ENCODE measurements around the gene FAM118B. TPM values are rescaled to one million over a fixed set of nuclear protein-coding genes. Genes with fewer than 3 reads are reported as not detected.

Gene FAM118B
- total RNA-seq, 2 experiments from 2014 or later, result 9.4 to 11.9 TPM

GRCh38 chr11:126277322-126277721, 65.7 kb downstream of the FAM118B start:
- H3K4me3 Mint-ChIP-seq, result no peak overlapping the region
- H3K27ac Mint-ChIP-seq, result no peak overlapping the region
- no peaks in the 10 kb centered on the region for H3K9me3 Mint-ChIP-seq
- ChIA-PET CTCF (interaction anchor here (2.0 kb wide), 1 partner anchor 8 kb away, joined by 7 read pairs; the partner anchor contains the start of gene FOXRED1), POLR2A (no interaction called here)
- peaks cover 36% of the 10 kb centered on the region for H3K4me1 Mint-ChIP-seq
- no peaks in the 10 kb centered on the region for H3K27me3 Mint-ChIP-seq
- peaks cover 33% of the 10 kb centered on the region for H3K36me3 Mint-ChIP-seq (ENCODE audit: low read depth)
- no peak for DNase-seq

- H3K9me3 Mint-ChIP-seq, result no peaks in the 10 kb centered on the region
- no peak overlapping the region for H3K4me3 Mint-ChIP-seq
- DNase-seq, result no peak
- CTCF ChIA-PET, result interaction anchor here (2.0 kb wide), 1 partner anchor 8 kb away, joined by 7 read pairs; the partner anchor contains the start of gene FOXRED1
- peaks cover 30% of the 10 kb centered on the region for H3K36me3 Mint-ChIP-seq (ENCODE audit: low read depth)
- H3K27ac Mint-ChIP-seq, result no peak overlapping the region
- H3K4me1 Mint-ChIP-seq, result peaks cover 36% of the 10 kb centered on the region
- POLR2A ChIA-PET, result no interaction called here
- no peaks in the 10 kb centered on the region for H3K27me3 Mint-ChIP-seq
These were observed 66.2 kb downstream of the FAM118B start for GRCh38 chr11:126277780-126278179.

GRCh38 chr11:126279191-126279590, 67.6 kb downstream of the FAM118B start:
- H3K4me3 Mint-ChIP-seq, result no peak overlapping the region
- peaks cover 42% of the 10 kb centered on the region for H3K4me1 Mint-ChIP-seq
- H3K27ac Mint-ChIP-seq, result no peak overlapping the region
- H3K9me3 Mint-ChIP-seq, result no peaks in the 10 kb centered on the region
- ChIA-PET POLR2A (no interaction called here), CTCF (interaction anchor here (2.0 kb wide), 1 partner anchor 9 kb away, joined by 7 read pairs; the partner anchor contains the start of gene FOXRED1)
- DNase-seq, result no peak
- H3K36me3 Mint-ChIP-seq (ENCODE audit: low read depth), result peaks cover 24% of the 10 kb centered on the region
- no peaks in the 10 kb centered on the region for H3K27me3 Mint-ChIP-seq

GRCh38 chr11:126280595-126280994, 69.0 kb downstream of the FAM118B start:
- POLR2A ChIA-PET, result no interaction called here
- peak overlapping the region; percentile 71 for H3K27ac Mint-ChIP-seq
- no peaks in the 10 kb centered on the region for H3K9me3 Mint-ChIP-seq
- H3K27me3 Mint-ChIP-seq, result no peaks in the 10 kb centered on the region
- H3K4me1 Mint-ChIP-seq, result peaks cover 49% of the 10 kb centered on the region
- CTCF ChIA-PET, result interaction anchor here (0.7 to 1.7 kb wide), 3 partner anchors 16 to 69 kb away, joined by 3 to 4 read pairs (median 3); partner anchors contain the start of genes FAM118B and RPUSD4
- no peak overlapping the region for H3K4me3 Mint-ChIP-seq
- DNase-seq, result no peak
- peaks cover 14% of the 10 kb centered on the region for H3K36me3 Mint-ChIP-seq (ENCODE audit: low read depth)

- CTCF ChIA-PET, result interaction anchor here (0.7 to 1.7 kb wide), 8 partner anchors 8 to 70 kb away, joined by 3 to 14 read pairs (median 3); partner anchors contain the start of genes FAM118B and RPUSD4
- Mint-ChIP-seq H3K4me3 (peak overlapping the region; percentile 88), H3K9me3 (no peaks in the 10 kb centered on the region), H3K27ac (peak overlapping the region; percentile 55), H3K36me3 (ENCODE audit: low read depth) (peaks cover 9% of the 10 kb centered on the region), H3K27me3 (no peaks in the 10 kb centered on the region), H3K4me1 (peaks cover 47% of the 10 kb centered on the region)
- POLR2A ChIA-PET, result no interaction called here
- DNase-seq, result no peak
These were observed 69.7 kb downstream of the FAM118B start for GRCh38 chr11:126281245-126281644.

- peaks cover 9% of the 10 kb centered on the region for H3K36me3 Mint-ChIP-seq (ENCODE audit: low read depth)
- ChIA-PET CTCF (interaction anchor here (0.8 to 1.7 kb wide), 6 partner anchors 9 to 70 kb away, joined by 3 to 14 read pairs (median 4); partner anchors contain the start of genes FAM118B and RPUSD4), POLR2A (interaction anchor here (0.9 kb wide), 1 partner anchor 13 kb away, joined by 3 read pairs; the partner anchor contains the start of genes FOXRED1 and SRPRA)
- H3K27me3 Mint-ChIP-seq, result no peaks in the 10 kb centered on the region
- peaks cover 47% of the 10 kb centered on the region for H3K4me1 Mint-ChIP-seq
- H3K9me3 Mint-ChIP-seq, result no peaks in the 10 kb centered on the region
- peak overlapping the region; percentile 88 for H3K4me3 Mint-ChIP-seq
- H3K27ac Mint-ChIP-seq, result peak overlapping the region; percentile 95
- DNase-seq, result no peak
These were observed 70.1 kb downstream of the FAM118B start for GRCh38 chr11:126281666-126282175.

GRCh38 chr11:126282361-126282735, 70.8 kb downstream of the FAM118B start:
- Mint-ChIP-seq H3K9me3 (no peaks in the 10 kb centered on the region), H3K4me3 (peak overlapping the region; percentile 88), H3K36me3 (ENCODE audit: low read depth) (peaks cover 9% of the 10 kb centered on the region), H3K27ac (peak overlapping the region; percentile 95), H3K4me1 (peaks cover 47% of the 10 kb centered on the region), H3K27me3 (no peaks in the 10 kb centered on the region)
- DNase-seq, result peak; percentile 35
- POLR2A ChIA-PET, result interaction anchor here (0.6 to 0.9 kb wide), 2 partner anchors 13 to 655 kb away, joined by 3 to 6 read pairs; partner anchors contain the start of genes FOXRED1 and SRPRA
- CTCF ChIA-PET, result interaction anchor here (1.2 to 1.7 kb wide), 4 partner anchors 9 to 71 kb away, joined by 3 to 14 read pairs (median 4); partner anchors contain the start of genes FAM118B and RPUSD4

GRCh38 chr11:126282736-126283591, 71.4 kb downstream of the FAM118B start, which contains the start of gene TIRAP:
Gene TIRAP (plus strand): TSS chr11:126283093. CDS start chr11:126290895, 7,802 bp downstream.
- Mint-ChIP-seq H3K36me3 (ENCODE audit: low read depth) (peaks cover 5% of the 10 kb centered on the region), H3K9me3 (no peaks in the 10 kb centered on the region), H3K27me3 (no peaks in the 10 kb centered on the region), H3K27ac (peak within 1 kb of the TSS; percentile 95), H3K4me3 (peak within 1 kb of the TSS; percentile 88), H3K4me1 (peaks cover 47% of the 10 kb centered on the region)
- CTCF ChIA-PET, result interaction anchor here (0.6 to 1.7 kb wide), 3 partner anchors 8 to 11 kb away, joined by 3 to 14 read pairs (median 3); no protein-coding TSS in a partner anchor
- peak; percentile 72 for DNase-seq
- POLR2A ChIA-PET, result interaction anchor here (0.6 to 0.9 kb wide), 3 partner anchors 11 to 656 kb away, joined by 3 to 6 read pairs (median 4); partner anchors contain the start of genes FOXRED1 and SRPRA

GRCh38 chr11:126284829-126285228, 73.2 kb downstream of the FAM118B start:
- ChIA-PET CTCF (no interaction called here), POLR2A (no interaction called here)
- peaks cover 42% of the 10 kb centered on the region for H3K4me1 Mint-ChIP-seq
- peak; percentile 61 for DNase-seq
- no peaks in the 10 kb centered on the region for H3K27me3 Mint-ChIP-seq
- peak overlapping the region; percentile 63 for H3K27ac Mint-ChIP-seq
- peaks cover 8% of the 10 kb centered on the region for H3K36me3 Mint-ChIP-seq (ENCODE audit: low read depth)
- H3K4me3 Mint-ChIP-seq, result peak overlapping the region; percentile 88
- H3K9me3 Mint-ChIP-seq, result no peaks in the 10 kb centered on the region

- peaks cover 19% of the 10 kb centered on the region for H3K36me3 Mint-ChIP-seq (ENCODE audit: low read depth)
- no peaks in the 10 kb centered on the region for H3K27me3 Mint-ChIP-seq
- no peak for DNase-seq
- no peak overlapping the region for H3K27ac Mint-ChIP-seq
- no peak overlapping the region for H3K4me3 Mint-ChIP-seq
- POLR2A ChIA-PET, result no interaction called here
- H3K9me3 Mint-ChIP-seq, result no peaks in the 10 kb centered on the region
- peaks cover 15% of the 10 kb centered on the region for H3K4me1 Mint-ChIP-seq
- CTCF ChIA-PET, result interaction anchor here (1.1 kb wide), 1 partner anchor 26 kb away, joined by 3 read pairs; no protein-coding TSS in a partner anchor
These were observed 76.7 kb downstream of the FAM118B start for GRCh38 chr11:126288237-126288636.

- ChIA-PET CTCF (interaction anchor here (2.1 kb wide), 1 partner anchor 9 kb away, joined by 14 read pairs; no protein-coding TSS in a partner anchor), POLR2A (no interaction called here)
- Mint-ChIP-seq H3K36me3 (ENCODE audit: low read depth) (peaks cover 29% of the 10 kb centered on the region), H3K4me1 (peaks cover 2% of the 10 kb centered on the region), H3K27ac (no peak overlapping the region), H3K9me3 (no peaks in the 10 kb centered on the region), H3K27me3 (no peaks in the 10 kb centered on the region), H3K4me3 (no peak overlapping the region)
- no peak for DNase-seq
These were observed 79.3 kb downstream of the FAM118B start for GRCh38 chr11:126290887-126291286.

GRCh38 chr11:126293726-126294125, 82.1 kb downstream of the FAM118B start:
- no peak overlapping the region for H3K4me3 Mint-ChIP-seq
- POLR2A ChIA-PET, result no interaction called here
- H3K4me1 Mint-ChIP-seq, result peaks cover 2% of the 10 kb centered on the region
- peaks cover 29% of the 10 kb centered on the region for H3K36me3 Mint-ChIP-seq (ENCODE audit: low read depth)
- CTCF ChIA-PET, result interaction anchor here (0.8 to 2.9 kb wide), 2 partner anchors 10 to 14 kb away, joined by 3 to 10 read pairs; partner anchors contain the start of gene DCPS
- no peaks in the 10 kb centered on the region for H3K9me3 Mint-ChIP-seq
- no peak for DNase-seq
- no peaks in the 10 kb centered on the region for H3K27me3 Mint-ChIP-seq
- peak overlapping the region; percentile 36 for H3K27ac Mint-ChIP-seq
